ENCODE measurements around the gene MBNL2. TPM values are rescaled to one million over a fixed set of nuclear protein-coding genes. Genes with fewer than 3 reads are reported as not detected.
A peak's percentile ranks its signal among the peaks of the same experiment; 100 is the strongest.

Gene MBNL2
- total and polyA plus RNA-seq, 2 of the 4 experiments (the other 2 are of a cell fraction) = 26.9 to 103 TPM

GRCh38 chr13:97243915-97244781 is 22.0 kb downstream of the MBNL2 start (continued):
- TF ChIP-seq USF2 (IDR thresholded peaks at IDR 0.05; ENCODE audit: low read depth, low read length) = no peak

GRCh38 chr13:97245011-97245410 is 22.9 kb downstream of the MBNL2 start:
- no peak overlapping the region for H2AK9ac ChIP-seq (replicated peaks; ENCODE audit: low read depth, low read length, poor library complexity)
- H3K56ac ChIP-seq (ENCODE audit: extremely low read depth, insufficient read depth, low read length) = no peak overlapping the region
- no peaks in the 10 kb centered on the region for H3K9me3 ChIP-seq (ENCODE audit: control insufficient read depth, insufficient read depth, low read length)
- H3K4me2 ChIP-seq (ENCODE audit: low read depth, low read length) = peak overlapping the region; percentile 25
- ChIA-PET POLR2A (ENCODE audit: unreplicated experiment) (no interaction called here), CTCF (interaction anchor here (1.3 kb wide), 1 partner anchor 15 kb away, joined by 3 read pairs; no protein-coding TSS in a partner anchor)
- H3K9ac ChIP-seq (ENCODE audit: low read depth, low read length) = no peak overlapping the region
- H2BK20ac ChIP-seq (ENCODE audit: low read depth, low read length) = peak overlapping the region; percentile 78
- no peak overlapping the region for H2AFZ ChIP-seq (replicated peaks; ENCODE audit: low read length, poor library complexity)
- peak overlapping the region; percentile 53 for H3K14ac ChIP-seq (replicated peaks; ENCODE audit: low read depth, low read length)
- H4K91ac ChIP-seq (ENCODE audit: insufficient read depth, low read depth, low read length) = peak overlapping the region; percentile 61
- H3K18ac ChIP-seq (ENCODE audit: low read depth, low read length) = peak overlapping the region; percentile 64; the same call in 1 of the 2 replicates
- no TSS peak for BruUV-seq (replicated peaks)
- H3K27me3 ChIP-seq (ENCODE audit: control insufficient read depth, insufficient read depth, low read length) = no peaks in the 10 kb centered on the region
- peaks cover 11 to 69% of the 10 kb centered on the region in 2 experiments; a peak in 3 of 4 replicates for H3K79me1 ChIP-seq (ENCODE audit: low read depth in 1 of 2, low read length in 2 of 2)
- H2BK5ac ChIP-seq (ENCODE audit: low read depth, low read length, poor library complexity, severe bottlenecking) = peak overlapping the region; percentile 81
- DNase-seq = no peak
- H4K20me1 ChIP-seq (ENCODE audit: insufficient read depth, low read length) = peaks cover 43% of the 10 kb centered on the region; the same call in 1 of the 2 replicates
- peaks cover 26% of the 10 kb centered on the region for H3K9me1 ChIP-seq (ENCODE audit: insufficient read depth, low read length)
- in situ Hi-C loops (cut with MboI; ENCODE audit: low sequenced_read_pairs) = no loop called here
- H3K4me3 ChIP-seq (ENCODE audit: insufficient read depth, low read depth, low read length) = no peak overlapping the region
- peaks cover 23% of the 10 kb centered on the region for H3K4me1 ChIP-seq (ENCODE audit: control insufficient read depth, insufficient read depth, low read length)
- no peak overlapping the region; the same call in 1 of the 2 replicates for H2AK5ac ChIP-seq (ENCODE audit: low read depth, low read length)
- ATAC-seq (ENCODE audit: low read depth) = no peak
- H2BK120ac ChIP-seq (ENCODE audit: low read depth, low read length) = peak overlapping the region; percentile 25; the same call in 1 of the 2 replicates
- intact Hi-C loops (cut with micrococcal nuclease) = no loop called here
- peak overlapping the region; percentile 67 for H3K4ac ChIP-seq (ENCODE audit: low read depth, low read length)
- peak overlapping the region; percentile 36; the same call in 1 of the 3 replicates for H2BK15ac ChIP-seq (ENCODE audit: low read depth, low read length)
- peak overlapping the region; percentile 55; the same call in 1 of the 2 replicates for H3K27ac ChIP-seq (ENCODE audit: insufficient read depth, low read length)
- peaks cover 4% of the 10 kb centered on the region for H3K36me3 ChIP-seq (ENCODE audit: control insufficient read depth, insufficient read depth, low read length)
- H3K23ac ChIP-seq (ENCODE audit: low read depth, low read length) = peak overlapping the region; percentile 18
- dilution Hi-C loops (cut with HindIII; ENCODE audit: low sequenced_read_pairs, unreplicated experiment) = no loop called here
- peak overlapping the region in 1 of 2 experiments; percentile 17; a peak in 1 of 4 replicates for H4K8ac ChIP-seq (ENCODE audit: low read depth in 2 of 2, low read length in 2 of 2)
- peak overlapping the region; percentile 39; the same call in 1 of the 2 replicates for H4K5ac ChIP-seq (ENCODE audit: low read depth, low read length)
- TF ChIP-seq NFE2L2 (IDR thresholded peaks at IDR 0.05; ENCODE audit: low read depth, low read length) (no peak), RAD21 (IDR thresholded peaks at IDR 0.05; ENCODE audit: low read length) (no peak), POLR2A (IDR thresholded peaks at IDR 0.05; ENCODE audit: low read depth, low read length) (no peak), CTCF (conservative IDR thresholded peaks at IDR 0.05; ENCODE audit: low read depth, low read length) (no peak), SMC3 (IDR thresholded peaks at IDR 0.05; ENCODE audit: low read depth, low read length) (no peak), MAZ (IDR thresholded peaks at IDR 0.05; ENCODE audit: borderline replicate concordance, low read depth, low read length) (no peak), CHD1 (IDR thresholded peaks at IDR 0.05; ENCODE audit: low read depth, low read length) (no peak), ELK1 (IDR thresholded peaks at IDR 0.05; ENCODE audit: borderline replicate concordance, low read depth, low read length) (no peak), CEBPB (IDR thresholded peaks at IDR 0.05; ENCODE audit: low read depth, low read length) (no peak), MAFK (IDR thresholded peaks at IDR 0.05; ENCODE audit: low read depth, low read length) (no peak), FOS (IDR thresholded peaks at IDR 0.05; ENCODE audit: low read depth, low read length) (no peak)

All from IMR-90 (cell line).